Testis (tissue), 3 donors: Measurements from ENCODE around the gene STIM1. TPM values are rescaled to one million over a fixed set of nuclear protein-coding genes. Genes with fewer than 3 reads are reported as not detected.

Experiments
- DNase-seq: peaks from one replicate; pipeline ENCODE4 v3.0.0-alpha.2; 2019
- H3K27ac ChIP-seq, 2 donors: fragments of 200-600 bp; sonication (generic); one replicate each; pipeline ENCODE4 v1.5.1; 2019
- H3K27me3 ChIP-seq: fragments of 200-600 bp; sonication (generic); one replicate; pipeline ENCODE4 v1.5.1; 2019
- H3K36me3 ChIP-seq: fragments of 200-600 bp; sonication (generic); one replicate; pipeline ENCODE4 v1.5.1; 2017; ENCODE audit warnings: low read depth; ENCODE audit errors: missing control alignments
- H3K4me1 ChIP-seq: fragments of 200-600 bp; sonication (generic); one replicate; pipeline ENCODE4 v1.5.1; 2019
- H3K4me3 ChIP-seq, 2 donors: fragments of 200-600 bp; sonication (generic); one replicate each; pipeline ENCODE4 v1.5.1; 2017 to 2019
- H3K9me3 ChIP-seq: fragments of 200-600 bp; sonication (generic); one replicate; pipeline ENCODE4 v1.5.1; 2017
- CTCF ChIP-seq, 3 experiments: fragments of 450-650 bp in 2 of 3; fragments of 200-600 bp in 1 of 3; sonication (generic) in 1 of 3; IDR thresholded peaks; one replicate each; pipeline ENCODE4 v1.5.1; 2016 to 2019; ENCODE audit warnings: antibody characterized with exemption in 3 of 3, mild to moderate bottlenecking in 2 of 3, moderate library complexity in 1 of 3
- POLR2A ChIP-seq: fragments of 450-650 bp; IDR thresholded peaks from one replicate; pipeline ENCODE4 v1.6.1; 2017; ENCODE audit warnings: antibody characterized with exemption, mild to moderate bottlenecking, moderate library complexity
- WGBS, 2 donors: methylation state at CpG; one replicate each; pipeline ENCODE4 v1.1.5; 2018; 5-methylcytosine and 5-hydroxymethylcytosine counted together
- intact Hi-C: fragments of 100-400 bp; cut with DNase I; formaldehyde crosslinking; loops from one replicate; pipeline ENCODE4 v1.15.1; 2023; ENCODE audit warnings: low total_unique reads
- polyA plus RNA-seq: library from polyadenylated mRNA; stranded (reverse); fragments of 350-450 nt; fragmentation: Illumina TruSeq; extraction: RNeasy Lipid Tissue Mini Kit (QIAGEN cat#74804); gene quantifications from one replicate; pipeline ENCODE4 v1.2.3, GENCODE V29; 2014; ENCODE audit warnings: low read depth, low replicate concordance; ENCODE audit not compliant: insufficient read depth
- total RNA-seq, 2 donors: library from RNA; depleted of rRNA; stranded (reverse); fragments of >200 nt; gene quantifications; one replicate each; pipeline ENCODE4 v1.2.3, GENCODE V29; 2016

Gene STIM1
- total and polyA plus RNA-seq, 3 donors from 2014 or later = 78.2 to 95.5 (median 87.1) TPM

- intact Hi-C loops = no loop called here
- WGBS, 2 donors = 0 to 1% methylated on average over 1 to 32 of the region's 40 CpGs
- Histone ChIP-seq H3K27me3 (no peaks in the 10 kb centered on the region), H3K36me3 (no peaks in the 10 kb centered on the region), H3K9me3 (no peaks in the 10 kb centered on the region), H3K4me3 (peak overlapping the region; percentile 79 to 83), H3K4me1 (peaks cover 48% of the 10 kb centered on the region), H3K27ac (peak overlapping the region; percentile 80 to 96)
- peak; percentile 46 for DNase-seq
- TF ChIP-seq CTCF (IDR thresholded peaks at IDR 0.05) (no peak), POLR2A (no peak)
Observed at GRCh38 chr11:3855808-3856491, 486 bp downstream of the STIM1 start.

GRCh38 chr11:3856856-3857553 lies 1.5 kb downstream of the STIM1 start:
- no peaks in the 10 kb centered on the region for H3K9me3 ChIP-seq
- intact Hi-C loops = no loop called here
- no peaks in the 10 kb centered on the region for H3K27me3 ChIP-seq
- WGBS, 2 donors = 55 to 58% methylated on average over 5 of the region's 5 CpGs
- DNase-seq = no peak
- no peak for TF ChIP-seq POLR2A
- TF ChIP-seq CTCF (IDR thresholded peaks at IDR 0.05) = no peak
- H3K36me3 ChIP-seq = no peaks in the 10 kb centered on the region
- peak overlapping the region; percentile 79 to 83 for H3K4me3 ChIP-seq
- H3K27ac ChIP-seq = peak overlapping the region in 1 of 2 donors; percentile 96
- H3K4me1 ChIP-seq = peaks cover 52% of the 10 kb centered on the region

GRCh38 chr11:3857628-3858027 lies 2.2 kb downstream of the STIM1 start:
- no peak for TF ChIP-seq POLR2A
- TF ChIP-seq CTCF (IDR thresholded peaks at IDR 0.05) = no peak
- H3K27me3 ChIP-seq = no peaks in the 10 kb centered on the region
- H3K27ac ChIP-seq = no peak overlapping the region
- no peaks in the 10 kb centered on the region for H3K9me3 ChIP-seq
- peaks cover 52% of the 10 kb centered on the region for H3K4me1 ChIP-seq
- no peak for DNase-seq
- no peak overlapping the region for H3K4me3 ChIP-seq
- intact Hi-C loops = no loop called here
- H3K36me3 ChIP-seq = no peaks in the 10 kb centered on the region

- Histone ChIP-seq H3K27me3 (no peaks in the 10 kb centered on the region), H3K9me3 (no peaks in the 10 kb centered on the region), H3K36me3 (no peaks in the 10 kb centered on the region), H3K4me1 (peaks cover 50% of the 10 kb centered on the region), H3K4me3 (no peak overlapping the region), H3K27ac (no peak overlapping the region)
- intact Hi-C loops = no loop called here
- 66 to 71% methylated on average over 4 of the region's 4 CpGs for WGBS, 2 donors
- DNase-seq = peak; percentile 49
- no peak for TF ChIP-seq POLR2A
- TF ChIP-seq CTCF (IDR thresholded peaks at IDR 0.05) = no peak
Observed at GRCh38 chr11:3859373-3859881, 4.0 kb downstream of the STIM1 start.
